Astrocyte of the spinal cord (primary cell): ENCODE measurements around the gene UNKL.

Source experiments
- DNase-seq: peaks from one replicate; pipeline ENCODE4 v3.0.0; 2011; ENCODE audit warnings: low read depth, low spot score
- H3K4me3 ChIP-seq: 2 replicates; pipeline ENCODE4 v1.5.1; 2011; ENCODE audit warnings: low read depth, mild to moderate bottlenecking, low read length, moderate library complexity
- in situ Hi-C: cut with HindIII; loops from 2 replicates; pipeline ENCODE4 v1.10.0; 2017; ENCODE audit warnings: low sequenced_read_pairs
- TF ChIP-seq, protein P1 (sequence below): IDR thresholded peaks from 2 replicates; pipeline ENCODE4 v1.5.1; 2012; ENCODE audit warnings: low read depth, mild to moderate bottlenecking, low read length, inconsistent platforms

UNKL gene

DNA sequence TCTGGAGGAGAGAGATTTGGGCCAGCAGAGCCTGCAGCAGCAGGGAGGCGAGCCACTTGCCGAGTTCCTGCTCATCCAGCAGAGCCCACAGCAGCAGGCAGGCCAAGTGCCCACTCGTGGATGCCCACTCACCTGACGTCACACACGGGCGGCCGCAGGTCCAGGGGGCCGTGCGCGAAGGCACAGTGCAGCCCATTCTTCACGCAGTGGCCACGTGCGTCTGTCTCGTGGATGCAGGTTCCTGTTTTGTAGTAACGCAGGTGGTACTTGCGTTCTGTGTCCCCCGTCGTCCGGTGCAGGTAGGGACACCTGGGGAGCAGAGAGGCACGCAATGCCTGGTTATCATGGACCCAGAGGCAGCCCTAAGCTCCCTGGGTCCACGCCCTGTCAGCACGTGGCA, 11.5 kb downstream of the UNKL start:
- in situ Hi-C loops, result no loop called here
- TF ChIP-seq, protein P1, sequence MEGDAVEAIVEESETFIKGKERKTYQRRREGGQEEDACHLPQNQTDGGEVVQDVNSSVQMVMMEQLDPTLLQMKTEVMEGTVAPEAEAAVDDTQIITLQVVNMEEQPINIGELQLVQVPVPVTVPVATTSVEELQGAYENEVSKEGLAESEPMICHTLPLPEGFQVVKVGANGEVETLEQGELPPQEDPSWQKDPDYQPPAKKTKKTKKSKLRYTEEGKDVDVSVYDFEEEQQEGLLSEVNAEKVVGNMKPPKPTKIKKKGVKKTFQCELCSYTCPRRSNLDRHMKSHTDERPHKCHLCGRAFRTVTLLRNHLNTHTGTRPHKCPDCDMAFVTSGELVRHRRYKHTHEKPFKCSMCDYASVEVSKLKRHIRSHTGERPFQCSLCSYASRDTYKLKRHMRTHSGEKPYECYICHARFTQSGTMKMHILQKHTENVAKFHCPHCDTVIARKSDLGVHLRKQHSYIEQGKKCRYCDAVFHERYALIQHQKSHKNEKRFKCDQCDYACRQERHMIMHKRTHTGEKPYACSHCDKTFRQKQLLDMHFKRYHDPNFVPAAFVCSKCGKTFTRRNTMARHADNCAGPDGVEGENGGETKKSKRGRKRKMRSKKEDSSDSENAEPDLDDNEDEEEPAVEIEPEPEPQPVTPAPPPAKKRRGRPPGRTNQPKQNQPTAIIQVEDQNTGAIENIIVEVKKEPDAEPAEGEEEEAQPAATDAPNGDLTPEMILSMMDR, result no peak
- no peak overlapping the region for H3K4me3 ChIP-seq
- no peak for DNase-seq

DNA sequence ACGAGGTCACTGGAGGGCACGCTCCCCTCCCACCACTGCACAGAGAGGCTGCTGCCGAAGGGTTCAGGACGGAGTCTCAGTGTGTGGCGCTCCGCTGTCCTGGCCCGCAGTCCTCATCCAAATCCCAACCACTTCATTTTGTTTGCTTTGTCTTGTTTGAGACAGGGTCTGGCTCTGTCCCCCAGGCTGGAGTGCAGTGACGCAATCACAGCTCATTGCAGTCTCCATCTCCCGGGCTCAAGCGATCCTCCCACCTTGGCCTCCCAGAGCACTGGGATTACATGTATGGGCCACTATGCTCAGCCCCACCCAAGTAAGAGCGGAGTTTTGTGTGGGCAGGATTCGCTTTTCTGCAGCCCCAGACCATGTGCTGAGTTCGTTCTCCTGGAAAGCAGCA, 12.7 kb downstream of the UNKL start:
- in situ Hi-C loops, result no loop called here
- TF ChIP-seq, protein P1, result no peak
- DNase-seq, result no peak
- H3K4me3 ChIP-seq, result no peak overlapping the region

DNA sequence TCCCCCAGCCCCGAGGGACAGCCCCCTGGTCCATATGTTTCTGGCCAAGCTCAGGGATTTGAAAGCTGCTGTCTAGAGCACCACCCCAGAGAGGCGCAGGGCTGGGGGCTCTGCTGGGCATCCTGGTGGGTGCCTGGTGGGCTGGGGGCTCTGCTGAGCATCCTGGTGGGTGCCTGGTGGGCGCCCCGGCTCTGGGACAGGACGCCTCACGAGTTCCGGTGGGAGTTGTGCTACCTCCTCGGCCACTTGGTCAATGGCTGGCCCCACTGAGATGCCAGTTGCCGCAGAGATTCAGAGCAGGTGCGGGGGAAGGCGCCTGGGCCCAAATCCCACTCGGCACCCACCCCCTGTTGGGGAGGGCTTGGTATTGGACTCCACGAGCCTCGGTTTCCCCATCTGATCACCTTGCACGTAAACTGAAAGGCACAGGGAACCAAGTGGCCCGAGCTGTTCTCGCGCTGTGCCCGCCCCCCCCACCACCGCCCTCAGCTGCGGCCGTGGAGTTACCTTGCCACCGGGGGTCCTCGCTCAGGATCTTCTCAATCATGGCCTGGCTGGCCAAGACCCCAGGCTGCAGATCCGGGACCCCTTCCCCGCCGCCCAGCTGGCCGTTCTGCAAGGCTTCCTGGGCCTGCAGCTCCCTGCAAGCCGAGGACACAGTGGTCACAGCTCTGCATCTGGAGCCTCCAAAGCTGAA, 13.3 kb downstream of the UNKL start:
- DNase-seq, result no peak
- in situ Hi-C loops, result no loop called here
- no peak overlapping the region for H3K4me3 ChIP-seq
- TF ChIP-seq, protein P1, result no peak

DNA sequence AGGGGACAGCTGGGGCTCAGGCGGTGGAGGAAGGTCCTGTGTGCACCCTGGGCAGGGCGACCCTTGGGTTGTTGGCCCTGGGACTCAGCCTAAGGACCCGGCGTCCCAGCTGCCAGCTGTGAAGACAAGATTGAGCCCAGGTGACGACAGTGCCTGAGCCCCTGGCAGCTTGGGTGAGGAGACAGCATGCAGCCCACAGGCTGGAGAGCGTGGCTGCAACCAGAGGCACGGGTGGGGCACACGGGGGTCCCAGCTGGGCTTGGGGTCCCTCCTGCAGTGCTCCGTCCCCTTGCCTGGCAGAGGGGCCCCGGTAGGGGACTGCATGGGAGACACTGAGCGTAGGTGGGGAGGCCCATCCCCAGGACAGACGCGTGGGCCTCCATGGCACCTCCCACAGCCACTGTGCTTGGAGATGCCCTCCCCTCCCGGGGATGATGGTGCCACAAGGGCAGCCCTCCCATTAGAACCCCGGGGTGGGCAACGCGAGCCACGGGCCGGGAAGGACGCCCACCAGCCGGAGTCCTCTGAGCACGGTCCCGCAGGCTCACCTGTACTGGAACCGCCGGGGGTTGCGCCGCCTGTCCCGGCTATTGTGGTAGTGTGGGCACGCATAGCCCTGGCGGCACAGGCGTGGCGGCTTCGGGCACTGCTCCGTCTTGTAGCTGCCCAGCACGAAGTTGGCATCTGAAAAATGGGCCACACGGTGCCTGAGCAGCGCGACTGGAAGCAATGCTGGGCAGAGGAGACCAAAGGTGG, 15.5 kb downstream of the UNKL start:
- TF ChIP-seq, protein P1, result no peak
- no peak for DNase-seq
- in situ Hi-C loops, result no loop called here
- H3K4me3 ChIP-seq, result no peak overlapping the region

DNA sequence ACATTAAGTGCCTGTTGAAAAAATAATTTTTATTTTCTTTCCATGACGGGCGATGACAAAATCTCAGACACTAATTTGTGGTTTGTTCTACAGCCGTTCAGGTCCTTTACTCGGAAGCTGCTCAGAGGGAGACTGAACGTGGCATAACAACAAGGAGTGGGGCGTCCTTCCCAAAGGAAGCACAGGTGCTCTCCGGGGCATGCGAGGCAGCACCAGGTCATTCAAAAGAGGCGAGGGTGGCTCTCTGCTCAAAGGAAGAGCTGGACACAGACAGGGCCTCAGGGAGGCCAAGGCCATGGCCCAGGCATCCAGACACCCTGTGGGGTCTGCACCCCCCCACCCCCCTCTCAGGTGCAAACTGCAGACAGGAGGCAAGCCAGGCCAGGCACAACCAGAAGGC, 16.2 kb downstream of the UNKL start:
- TF ChIP-seq, protein P1, result no peak
- no peak for DNase-seq
- in situ Hi-C loops, result no loop called here
- no peak overlapping the region for H3K4me3 ChIP-seq

DNA sequence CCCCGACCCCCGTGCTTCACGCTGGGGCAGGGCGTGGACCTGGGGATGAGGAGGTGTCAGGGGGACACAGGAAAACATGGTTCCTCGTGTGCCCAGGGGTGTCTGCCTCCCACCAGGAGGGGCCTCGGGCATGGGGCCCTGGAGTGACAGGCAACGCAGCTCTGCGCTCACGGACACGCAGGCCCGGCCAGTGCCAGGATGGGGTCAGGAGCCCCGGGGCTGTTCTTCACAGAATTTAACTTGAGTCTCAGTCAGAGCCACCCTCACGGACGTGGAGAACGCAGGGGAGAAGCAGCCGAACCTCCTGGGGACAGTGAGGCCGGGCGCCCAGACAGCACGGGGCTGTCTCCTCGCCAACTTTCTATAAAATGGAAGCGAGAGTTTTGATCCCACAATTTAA, 16.7 kb downstream of the UNKL start:
- TF ChIP-seq, protein P1, result no peak
- in situ Hi-C loops, result no loop called here
- H3K4me3 ChIP-seq, result no peak overlapping the region
- no peak for DNase-seq
